NCI-H2227 (cell line): ENCODE data around the gene SEC11A.

Experiments used
- DNase-seq: peaks from one replicate; lab custom pipeline; 2025; ENCODE audit not compliant: unreplicated experiment; lab: John Stamatoyannopoulos, UW

The SEC11A gene

DNA sequence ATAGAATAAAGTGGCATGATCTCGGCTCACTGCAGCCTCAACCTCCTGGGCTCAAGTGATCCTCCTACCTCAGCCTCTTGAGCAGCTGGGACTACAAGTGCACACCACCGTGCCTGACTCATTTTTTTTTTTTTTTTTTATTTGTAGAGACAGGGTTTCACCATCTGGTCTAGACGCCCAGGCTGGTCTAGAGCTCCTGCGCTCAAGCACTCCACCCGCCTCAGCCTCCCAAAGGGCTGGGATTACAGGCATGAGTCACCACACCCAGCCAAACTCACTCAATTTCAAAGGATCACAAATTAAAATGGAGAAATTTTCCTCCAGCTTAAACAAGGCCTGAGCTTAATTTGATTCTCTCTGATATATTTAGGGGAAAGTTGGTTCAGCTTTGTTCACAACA, 30.6 kb downstream of the SEC11A start:
- no peak for DNase-seq

DNA sequence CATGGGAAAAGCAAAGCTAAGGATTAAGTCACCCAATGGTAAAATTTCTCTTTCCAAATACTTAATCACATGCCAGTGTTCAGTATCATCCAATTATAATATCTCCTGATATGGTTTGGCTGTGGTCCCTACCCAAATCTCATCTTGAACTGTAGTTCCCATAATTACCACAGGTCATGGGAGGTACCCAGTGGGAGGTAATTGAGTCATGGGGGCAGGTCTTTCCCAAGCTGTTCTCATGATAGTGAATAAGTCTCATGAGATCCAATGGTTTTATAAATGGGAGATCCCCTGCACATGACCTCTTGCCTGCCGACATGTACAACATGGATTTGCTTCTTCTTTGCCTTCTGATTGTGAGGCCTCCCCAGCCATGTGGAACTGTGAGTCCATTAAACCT, 31.8 kb downstream of the SEC11A start:
- DNase-seq: no peak

DNA sequence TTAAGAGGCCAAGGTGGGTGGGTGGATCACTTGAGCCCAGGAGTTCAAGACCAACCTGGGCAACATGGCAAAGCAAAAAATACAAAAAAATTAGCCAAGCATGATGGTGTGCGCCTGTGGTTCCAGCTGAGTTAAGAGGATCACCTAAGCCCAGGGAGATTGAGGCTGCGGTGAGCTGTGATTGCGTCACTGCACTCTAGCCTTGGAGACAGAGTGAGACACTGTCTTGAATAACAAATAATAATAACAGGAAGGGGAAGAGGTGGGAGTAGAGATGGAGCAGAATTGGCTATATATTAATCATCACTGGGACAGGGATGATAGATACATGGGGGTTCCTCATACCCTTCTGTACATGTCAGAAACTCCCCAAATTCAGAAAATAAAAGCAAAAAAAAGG, 34.1 kb downstream of the SEC11A start:
- DNase-seq: no peak

DNA sequence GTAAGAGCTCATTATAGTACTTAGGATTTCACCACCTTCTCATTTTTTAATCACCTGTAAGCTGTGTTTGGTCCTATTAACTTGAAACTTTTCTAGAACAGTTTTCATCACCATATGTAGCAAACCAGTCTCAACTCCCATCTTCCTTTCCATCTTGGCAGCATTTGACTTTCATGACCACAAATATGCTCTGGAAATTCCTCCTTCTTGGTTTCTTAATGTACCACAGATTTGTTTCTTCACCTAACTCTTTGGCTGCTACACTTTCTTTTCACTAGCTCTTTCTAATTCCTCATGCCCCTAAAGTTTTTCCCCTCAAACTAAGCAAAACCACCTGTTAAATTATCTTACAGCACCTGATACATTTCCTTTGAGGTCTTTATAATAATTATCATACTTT, 44.7 kb downstream of the SEC11A start:
- no peak for DNase-seq

DNA sequence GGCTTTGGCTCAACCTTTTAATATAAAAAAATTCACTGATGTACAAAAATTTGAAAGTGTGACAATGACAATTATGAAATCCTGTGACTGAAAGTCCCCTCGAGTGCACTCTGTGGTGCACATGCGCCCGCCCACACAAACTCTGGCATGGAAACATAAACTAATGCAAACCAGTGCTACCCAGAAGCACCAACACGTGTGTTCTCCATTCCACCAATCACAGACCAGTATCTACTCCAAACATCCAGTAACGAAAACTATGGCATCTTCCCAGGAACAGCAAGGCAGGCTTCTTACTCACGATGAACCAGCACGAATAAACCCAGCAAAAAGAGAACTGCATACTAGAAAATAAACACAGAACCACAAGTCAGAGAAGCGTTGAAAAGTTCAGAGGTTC, 46.2 kb downstream of the SEC11A start:
- no peak for DNase-seq

DNA sequence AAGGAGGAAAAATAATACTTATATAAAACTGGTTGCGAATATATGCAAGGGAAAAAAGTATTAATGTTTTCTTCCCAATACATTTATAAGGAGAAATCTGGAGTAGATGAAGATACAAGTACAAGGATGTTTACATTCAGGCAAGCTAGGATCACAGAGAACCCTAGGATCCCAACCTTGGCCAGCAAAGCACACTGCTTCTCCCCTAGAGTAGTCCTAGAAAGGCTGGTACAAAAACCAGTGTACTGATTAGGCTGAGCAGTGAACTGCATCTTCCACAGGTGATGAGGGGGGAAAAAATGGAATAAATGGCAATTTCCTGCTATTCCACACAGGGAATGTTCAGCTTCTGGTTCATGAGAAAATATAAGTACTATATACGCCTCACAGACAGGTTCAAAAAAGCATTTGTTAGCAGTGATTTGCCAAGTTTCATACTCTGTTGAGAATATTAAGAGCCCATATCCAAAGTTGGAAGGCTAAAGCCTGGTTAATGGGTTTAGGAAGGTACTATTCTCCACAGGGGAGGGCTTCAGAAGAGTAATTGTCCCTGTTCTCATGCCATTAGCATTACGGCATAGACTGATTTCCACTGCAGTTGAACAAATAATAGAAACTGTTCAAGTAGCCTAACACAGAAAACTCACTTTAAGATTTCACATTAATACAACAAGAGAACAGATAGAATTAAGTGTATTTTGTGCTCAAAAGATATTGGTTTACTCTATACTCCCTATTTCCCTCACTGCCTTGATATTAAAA, 47.5 kb downstream of the SEC11A start:
- DNase-seq: no peak

DNA sequence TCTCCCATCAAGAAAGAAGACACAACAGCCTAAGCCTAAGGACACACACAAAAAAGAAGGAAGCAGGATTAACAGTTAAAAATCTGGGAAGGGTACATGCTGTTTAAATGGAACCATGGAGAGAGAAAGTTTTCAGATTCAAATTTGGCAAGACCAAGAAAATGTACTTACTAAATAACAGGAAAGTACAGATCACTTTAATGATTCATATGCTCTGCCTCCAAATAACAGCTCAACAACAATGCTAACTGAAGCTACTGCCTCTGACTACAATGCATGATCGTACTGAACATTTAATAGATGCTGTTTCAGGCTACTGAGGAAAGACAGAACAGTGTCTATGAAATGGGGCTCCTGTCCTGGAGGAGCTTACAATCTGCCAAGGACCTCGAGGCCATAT, 49.6 kb downstream of the SEC11A start:
- no peak for DNase-seq

DNA sequence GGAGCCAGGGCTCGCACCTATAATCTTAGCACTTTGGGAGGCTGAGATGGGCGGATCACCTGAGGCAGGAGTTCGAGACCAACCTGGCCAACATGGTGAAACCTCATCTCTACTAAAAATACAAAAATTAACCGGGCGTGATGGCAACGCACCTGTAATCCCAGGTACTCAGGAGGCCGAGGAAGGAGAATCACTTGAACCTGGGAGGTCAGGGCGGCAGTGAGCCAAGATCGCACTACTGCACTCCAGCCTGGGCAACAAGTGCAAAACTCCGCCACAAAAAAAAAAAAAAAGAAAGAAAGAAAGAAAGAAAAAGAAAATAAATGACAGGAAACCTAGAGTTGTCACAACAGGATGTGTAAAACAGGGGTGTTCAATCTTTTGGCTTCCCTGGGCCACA, 54.9 kb downstream of the SEC11A start:
- no peak for DNase-seq

DNA sequence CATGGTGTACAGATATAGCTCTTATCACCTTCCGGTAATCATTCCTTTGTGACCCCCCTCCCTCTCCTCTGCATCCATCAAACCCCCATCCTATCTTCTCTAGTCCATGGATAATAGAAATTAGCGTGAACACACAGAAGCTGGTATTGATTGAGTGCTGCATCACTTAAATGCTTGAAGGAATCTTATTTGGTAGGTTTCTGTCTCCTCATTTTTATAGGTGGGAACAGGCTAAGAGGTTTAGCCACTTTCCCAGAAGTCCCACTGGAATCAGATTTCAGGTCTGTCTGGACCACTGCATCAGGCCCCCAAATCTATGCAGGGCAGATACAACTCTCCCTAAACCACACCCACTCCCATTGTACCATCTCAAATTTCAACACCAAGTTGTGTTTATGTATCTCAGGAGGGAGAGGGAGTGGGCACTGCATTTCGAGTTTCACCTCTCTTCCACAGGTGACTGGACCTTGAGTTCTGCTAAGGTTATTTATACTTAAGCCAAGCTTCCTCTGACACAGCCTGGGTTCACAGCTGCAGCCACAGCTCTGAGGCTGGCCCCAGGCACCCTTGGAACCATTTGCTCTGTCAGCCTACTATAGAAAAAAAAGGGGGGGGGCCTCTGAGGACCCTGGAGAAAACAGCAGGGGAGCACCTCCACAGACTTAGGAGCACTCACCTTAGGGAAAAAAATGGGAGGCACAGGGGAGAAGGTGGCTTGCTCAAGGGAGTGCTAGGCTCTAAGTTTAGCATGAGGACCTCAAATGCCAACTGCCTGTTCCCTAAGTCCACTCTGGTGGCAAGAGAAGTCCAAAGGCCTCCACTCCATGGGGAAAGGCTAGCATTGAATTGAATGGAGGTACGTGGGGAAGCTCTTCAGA, 55.8 kb downstream of the SEC11A start:
- no peak for DNase-seq

DNA sequence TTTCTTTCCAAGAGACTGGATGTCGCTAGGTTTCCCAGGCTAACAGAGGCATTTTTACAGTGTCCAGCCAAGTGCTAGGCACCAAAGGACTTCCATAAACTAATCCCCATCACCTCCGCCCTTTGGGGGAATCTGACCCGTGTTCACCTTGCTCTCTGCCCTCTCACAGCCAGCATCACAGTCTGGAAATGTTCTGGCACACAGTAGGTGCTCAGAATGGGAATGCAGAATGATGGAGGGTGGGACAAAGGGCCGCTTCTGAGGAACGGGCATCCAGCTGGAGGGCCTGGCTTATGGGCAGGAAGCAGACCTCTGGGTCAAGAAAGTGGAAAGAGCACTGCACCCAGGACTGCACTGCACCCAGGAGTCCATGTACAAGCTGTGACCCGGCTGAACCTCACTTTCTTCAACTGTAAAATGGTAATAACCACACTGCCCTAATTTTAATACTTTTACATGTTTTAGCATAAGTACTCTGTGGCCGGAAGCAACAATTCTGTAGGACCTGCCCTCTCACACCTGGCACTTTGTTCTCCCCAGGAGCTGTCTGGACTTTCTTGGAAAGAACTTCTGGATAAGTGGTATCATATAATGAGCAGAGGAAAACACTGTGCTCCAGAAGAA, 57.0 kb downstream of the SEC11A start:
- DNase-seq: no peak

DNA sequence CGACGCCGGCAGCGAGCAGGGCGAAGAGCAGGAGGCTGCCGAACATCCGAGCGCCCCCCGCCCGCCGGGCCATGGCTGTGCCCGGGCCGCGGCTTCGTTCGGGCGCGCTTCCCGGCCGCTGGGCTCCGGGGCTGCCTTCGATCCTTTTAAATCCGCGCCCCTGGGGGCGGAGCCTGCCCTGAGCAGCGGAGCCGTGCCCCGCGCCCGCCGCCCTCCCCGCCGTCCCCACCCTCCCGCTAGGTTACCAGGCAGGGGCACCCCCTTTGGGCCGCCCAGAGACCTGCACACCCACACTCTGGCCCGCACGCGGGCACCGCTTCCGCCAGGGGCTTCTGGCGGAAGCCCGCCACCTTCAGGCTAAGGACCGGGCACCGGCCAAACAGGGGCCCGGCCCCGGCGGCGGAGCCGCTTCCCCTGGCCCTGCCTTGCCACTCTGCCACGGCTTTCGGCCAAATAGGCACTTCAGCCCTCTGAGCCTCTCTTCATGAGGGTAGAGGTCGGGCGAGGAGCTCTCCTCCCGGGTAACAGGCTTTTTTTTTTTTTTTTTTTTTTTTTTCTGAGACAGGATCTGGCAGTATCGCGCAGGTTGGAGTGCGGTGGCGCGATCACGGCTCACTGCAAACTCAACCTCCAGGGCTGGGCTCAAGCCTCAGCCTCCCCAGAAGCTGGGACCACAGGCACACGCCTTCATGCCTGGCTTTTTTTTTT, 57.7 kb downstream of the SEC11A start, which contains the start of gene NMB:
Gene NMB, minus strand, starts transcription at position 120 of the 708 bp plus-strand sequence. Its CDS starts 47 bp downstream, at position 73.
- DNase-seq: peak; percentile 83

DNA sequence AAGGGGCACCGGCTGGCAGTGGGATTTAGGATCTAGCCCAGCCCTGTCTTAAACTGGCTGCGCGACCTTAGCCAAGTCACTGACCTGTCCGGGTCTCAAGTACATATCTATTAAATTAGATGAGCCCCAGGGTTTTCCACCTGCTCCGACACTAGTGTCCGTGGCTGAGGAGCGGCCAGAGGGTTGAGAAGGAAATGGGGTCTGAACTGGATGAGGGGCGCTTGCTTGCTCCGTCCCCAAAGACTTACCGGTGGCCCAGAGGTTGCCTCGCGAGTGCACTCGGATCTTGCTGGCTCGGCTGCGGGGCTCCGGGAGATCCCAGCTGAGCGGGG, 58.2 kb downstream of the SEC11A start:
- DNase-seq: no peak

DNA sequence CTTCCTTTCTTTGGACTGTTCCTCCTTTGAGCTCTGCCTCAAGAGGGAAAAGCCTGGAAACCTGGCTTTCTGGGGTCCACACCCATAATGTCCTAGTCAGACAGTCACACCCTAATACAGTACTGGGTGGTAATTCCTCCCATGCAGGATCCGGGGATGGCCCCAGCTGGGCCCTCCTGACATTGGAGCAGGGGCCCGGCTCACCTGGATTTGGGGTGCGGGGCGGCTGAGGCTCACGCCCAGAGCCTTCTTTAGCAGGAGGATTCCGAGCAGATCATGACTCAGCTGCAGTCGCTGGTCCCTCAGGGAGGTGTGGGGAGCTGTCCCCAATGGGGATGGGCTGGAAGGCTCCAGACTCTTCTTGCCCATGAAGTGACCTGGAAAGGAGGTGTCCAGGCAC, 59.0 kb downstream of the SEC11A start:
- no peak for DNase-seq

DNA sequence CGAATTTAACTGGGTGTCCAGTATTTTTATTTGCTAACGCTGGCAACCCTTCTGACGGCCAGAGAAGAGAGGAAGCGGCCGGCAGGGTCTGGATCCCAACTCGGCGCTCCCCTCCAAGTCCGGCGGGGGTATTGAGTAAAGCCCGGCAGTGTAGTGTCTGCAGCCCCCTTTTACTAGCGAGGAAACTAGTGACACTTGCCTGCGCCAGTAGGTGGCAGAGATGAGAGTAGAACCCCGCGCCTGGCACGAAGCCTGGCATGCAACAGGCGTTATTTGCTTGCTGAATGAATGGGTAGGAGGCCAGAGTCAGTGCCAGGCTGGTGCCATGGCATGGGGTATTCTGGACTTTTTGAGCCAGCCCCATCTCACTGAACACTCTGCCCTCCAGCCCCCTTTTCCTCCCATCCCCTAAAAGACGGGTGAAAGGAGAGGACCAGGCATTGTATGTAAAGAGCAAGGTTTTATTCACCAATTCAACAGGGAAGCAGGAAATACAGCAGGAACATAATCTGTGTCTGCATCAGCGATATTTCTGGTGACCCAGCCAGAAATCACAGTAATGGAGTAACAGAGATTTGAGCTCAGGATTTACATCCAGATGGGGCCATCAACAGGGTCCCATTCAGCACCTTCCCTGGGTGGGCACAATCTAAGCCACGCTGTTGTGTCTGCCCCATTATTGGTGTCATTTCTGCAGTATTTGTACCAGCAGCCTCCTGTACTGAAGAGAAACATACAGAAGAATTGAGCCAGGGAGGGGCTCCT, 61.1 kb downstream of the SEC11A start:
- DNase-seq: peak; percentile 78

DNA sequence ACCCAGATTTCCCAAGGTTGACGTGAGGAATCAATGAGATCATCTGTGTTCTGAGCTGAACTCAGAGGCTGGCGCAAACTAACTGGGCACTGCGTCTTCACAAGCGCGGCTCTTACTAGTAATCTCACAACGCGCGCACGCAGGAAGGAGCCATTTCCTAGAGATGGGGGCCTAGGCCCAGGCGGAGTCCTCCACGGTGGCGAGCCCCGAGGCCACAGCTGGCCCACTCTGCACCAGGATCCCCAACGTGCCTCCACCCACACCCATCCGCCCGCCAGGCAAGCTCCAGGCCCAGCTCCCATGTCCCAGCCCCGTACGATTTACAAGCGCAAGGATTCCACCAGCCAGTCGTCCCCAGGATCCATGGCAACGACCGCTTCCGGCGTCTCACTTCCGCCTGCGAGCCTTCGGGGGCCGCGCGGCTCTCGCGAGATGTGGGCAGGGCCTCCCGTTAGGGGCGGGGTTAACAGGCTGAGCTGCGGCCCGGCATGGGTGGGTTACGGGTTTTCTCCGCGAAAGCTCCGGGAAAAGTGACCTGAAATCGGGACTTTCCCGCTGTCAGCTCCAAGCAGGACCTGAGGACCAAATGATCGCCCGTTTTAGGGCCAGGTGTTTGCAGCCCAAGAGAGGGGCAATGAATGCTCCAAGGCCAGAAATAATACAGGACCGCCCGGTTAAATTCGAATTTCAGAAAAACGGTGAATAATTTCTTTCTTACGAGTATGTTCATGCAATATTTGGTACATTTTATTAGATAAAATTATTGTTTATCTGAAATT, 61.8 kb downstream of the SEC11A start, which contains the start of gene WDR73:
Gene WDR73, minus strand, starts transcription at position 374 of the 779 bp plus-strand sequence. Its CDS starts 9 bp downstream, at position 365.
- peak; percentile 95 for DNase-seq

DNA sequence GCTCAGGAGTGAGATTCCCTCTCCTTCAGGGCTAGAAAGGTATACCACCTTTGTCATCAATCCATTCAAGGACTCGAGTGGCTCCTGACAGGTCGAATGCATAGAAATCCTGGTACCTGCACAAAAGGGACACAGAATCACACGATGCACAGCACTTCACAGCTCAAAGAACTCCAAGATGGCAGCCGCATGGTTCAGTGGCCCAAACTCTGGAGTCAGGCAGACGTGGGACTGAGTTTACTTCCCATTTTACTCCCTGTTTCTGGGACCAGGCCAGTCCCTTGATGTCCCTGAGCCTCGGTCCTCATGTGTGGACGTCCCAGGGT, 62.4 kb downstream of the SEC11A start:
- peak; percentile 42 for DNase-seq

DNA sequence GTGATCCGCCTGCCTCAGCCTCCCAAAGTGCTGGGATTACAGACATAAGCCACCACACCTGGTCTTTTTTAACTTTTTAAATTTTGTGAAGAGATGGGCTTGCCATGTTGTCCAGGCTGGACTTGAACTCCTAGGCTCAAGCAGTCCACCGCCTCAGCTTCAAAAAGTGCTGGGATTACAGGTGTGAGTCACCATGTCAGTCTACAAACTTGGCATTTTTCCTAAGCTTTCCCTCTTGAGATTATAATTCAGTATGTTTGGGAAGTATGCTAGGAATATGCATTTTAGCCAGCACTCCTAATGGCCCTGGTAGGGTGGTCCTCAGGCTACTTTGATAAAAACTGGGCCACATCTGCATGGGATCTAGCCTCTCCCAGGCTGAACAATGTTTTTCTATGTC, 66.2 kb downstream of the SEC11A start:
- DNase-seq: no peak

DNA sequence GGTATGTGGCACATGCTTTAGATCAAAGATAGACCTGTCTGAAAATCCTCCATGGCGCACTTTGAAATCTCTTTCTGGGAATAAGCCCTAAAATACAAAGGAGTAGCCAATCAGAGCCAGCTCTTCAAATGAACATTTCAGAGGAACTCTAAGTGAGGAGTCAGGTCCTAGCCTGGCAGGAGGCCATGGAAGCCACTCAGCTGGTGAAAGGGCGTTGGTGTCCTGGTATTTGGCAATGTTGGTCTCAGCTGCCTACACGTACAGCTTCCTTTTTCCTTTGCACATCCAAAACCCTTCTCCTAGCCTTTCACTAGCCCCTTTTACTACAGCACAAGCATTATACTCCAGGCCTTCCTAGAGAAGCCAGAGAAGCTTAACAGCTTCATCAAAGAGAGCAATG, 67.4 kb downstream of the SEC11A start:
- DNase-seq: no peak

DNA sequence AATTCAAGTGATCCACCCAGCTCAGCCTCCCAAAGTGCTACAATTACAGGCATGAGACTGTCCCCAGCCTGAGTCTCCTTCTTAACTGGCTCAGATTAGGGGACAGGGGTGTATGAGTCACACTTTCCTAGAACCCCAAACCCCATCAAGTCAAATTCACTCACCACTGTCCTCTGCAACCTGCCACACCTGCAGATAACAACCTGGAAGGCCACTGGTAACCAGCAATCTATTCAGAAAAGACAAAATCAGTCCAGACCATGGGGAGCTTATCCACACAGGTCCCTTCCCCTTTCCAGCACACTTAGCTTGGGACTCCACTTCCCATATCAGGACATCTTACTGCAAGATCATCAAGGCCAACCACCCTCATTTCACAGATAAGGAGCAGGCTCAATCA, 68.2 kb downstream of the SEC11A start:
- DNase-seq: no peak

DNA sequence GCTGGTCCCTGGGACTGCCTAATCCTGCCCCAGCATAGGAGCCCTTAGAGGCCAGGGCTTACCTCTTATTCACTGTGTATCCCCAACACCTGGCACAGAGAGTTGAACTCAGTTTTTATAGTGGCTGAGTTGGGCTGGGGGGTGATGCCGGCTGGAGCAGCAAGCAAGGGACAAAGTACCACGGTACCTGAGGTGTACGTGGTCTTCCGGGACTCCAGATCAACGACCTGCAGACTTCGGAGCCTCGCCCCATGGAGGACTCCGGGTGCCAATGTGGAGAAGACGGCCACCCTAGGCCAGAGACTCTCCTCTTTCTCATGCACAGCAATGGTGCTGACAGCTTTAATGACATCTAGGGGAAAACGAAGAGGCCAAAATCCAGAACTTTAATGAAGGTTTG, 69.9 kb downstream of the SEC11A start:
- DNase-seq: no peak
